Suprapubic skin (tissue), 3 donors: ENCODE measurements around the gene NGB.

Experiments
- CTCF ChIP-seq, 2 donors: fragments of 200-600 bp in 1 of 2; fragments of 450-650 bp in 1 of 2; sonication (generic) in 1 of 2; IDR thresholded peaks; one replicate each; pipeline ENCODE4 v1.5.1; 2016 to 2019; ENCODE audit warnings: antibody characterized with exemption in 2 of 2, mild to moderate bottlenecking in 1 of 2, moderate library complexity in 1 of 2
- EP300 ChIP-seq: sonication (generic); formaldehyde crosslinking; IDR thresholded peaks from one replicate; pipeline ENCODE4 v1.6.1; 2017; ENCODE audit warnings: antibody characterized with exemption
- POLR2A ChIP-seq, 2 donors: fragments of 450-650 bp; IDR thresholded peaks; one replicate each; pipeline ENCODE4 v1.6.1; 2017; ENCODE audit warnings: antibody characterized with exemption in 2 of 2, mild to moderate bottlenecking in 2 of 2, moderate library complexity in 2 of 2

- TF ChIP-seq POLR2A (IDR thresholded peaks at IDR 0.05) (no peak), CTCF (IDR thresholded peaks at IDR 0.05) (no peak), EP300 (no peak)
These were observed 13.3 kb downstream of the NGB start for GRCh38 chr14:77257700-77258099.
